GM18505 (cell line): ENCODE measurements around the gene BCO1.

Experiments
- ATAC-seq: cut with Tn5 transposase; IDR thresholded peaks from one replicate; pipeline ENCODE4 v1.9.1; 2021; ENCODE audit not compliant: unreplicated experiment
- POLR2A ChIP-seq: IDR thresholded peaks from 4 replicates; pipeline ENCODE4 v1.6.1; 2011; ENCODE audit warnings: borderline replicate concordance; ENCODE audit not compliant: insufficient read depth, insufficient read length; ENCODE audit errors: extremely low read depth

The BCO1 gene

DNA sequence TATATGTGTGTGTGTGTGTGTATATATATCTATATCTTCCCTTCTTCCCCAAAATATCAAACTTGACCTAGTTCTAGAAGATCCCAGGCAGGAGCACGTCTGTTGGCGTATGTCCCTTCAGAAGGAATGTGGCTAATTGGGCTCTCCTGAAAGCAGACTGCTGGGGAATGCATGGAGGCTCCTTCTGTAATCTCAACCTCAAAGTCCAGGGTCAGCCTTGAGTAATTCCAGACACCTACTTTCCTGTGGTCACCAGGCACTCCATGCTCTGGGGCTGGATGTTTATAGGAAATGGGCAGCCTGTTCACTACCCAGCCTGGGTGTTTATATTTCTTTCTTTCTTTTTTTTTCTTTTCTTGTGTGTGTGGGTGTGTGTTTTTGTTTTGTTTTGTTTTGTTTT, 13.4 kb downstream of the BCO1 start:
- no peak for TF ChIP-seq POLR2A
- no peak for ATAC-seq

DNA sequence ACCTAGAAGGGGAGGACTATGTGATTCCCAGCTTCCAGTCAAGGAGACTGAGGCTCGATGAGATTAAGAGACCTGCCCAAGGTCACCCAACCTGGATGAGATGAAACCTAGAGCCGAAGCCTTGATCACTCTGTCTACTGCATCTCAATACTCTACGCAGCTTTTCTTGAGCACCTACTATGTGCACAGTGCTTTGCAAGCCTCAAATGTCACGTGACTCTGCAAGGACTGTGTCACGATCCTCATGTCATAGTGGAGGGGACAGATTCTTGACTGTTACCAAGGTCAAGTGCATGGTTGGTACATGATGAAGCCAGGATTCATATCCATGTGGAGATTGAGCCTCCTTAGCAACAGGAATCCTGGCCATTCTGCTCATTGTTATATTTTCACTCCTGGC, 14.7 kb downstream of the BCO1 start:
- TF ChIP-seq POLR2A: no peak
- no peak for ATAC-seq

- ATAC-seq: no peak
Observed at GRCh38 chr16:81254922-81255526, 16.5 kb downstream of the BCO1 start.

DNA sequence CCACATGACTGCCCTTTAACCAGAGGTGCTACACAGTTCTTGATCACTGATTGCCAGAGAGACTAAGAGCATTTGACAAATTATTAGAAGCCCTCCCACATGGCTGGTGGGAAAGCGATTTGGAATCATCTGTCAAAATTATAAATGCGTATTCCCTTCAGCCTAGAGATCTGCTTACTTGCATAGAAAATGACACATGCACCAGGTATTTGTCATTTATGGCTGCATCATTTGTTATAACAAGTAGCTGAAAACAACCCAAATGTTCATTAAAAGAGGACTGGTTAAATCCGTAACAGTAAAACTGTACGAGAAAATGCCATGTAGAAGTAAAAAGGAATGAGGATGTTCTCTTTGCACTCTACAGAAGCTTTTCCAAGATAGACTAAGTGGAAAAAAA, 21.4 kb downstream of the BCO1 start:
- no peak for ATAC-seq
- TF ChIP-seq POLR2A: no peak

More at GRCh38 chr16:81254922-81255526, 16.5 kb downstream of the BCO1 start:
- TF ChIP-seq POLR2A: no peak

GRCh38 chr16:81261049-81261648, 22.7 kb downstream of the BCO1 start:
- TF ChIP-seq POLR2A: no peak
- no peak for ATAC-seq

DNA sequence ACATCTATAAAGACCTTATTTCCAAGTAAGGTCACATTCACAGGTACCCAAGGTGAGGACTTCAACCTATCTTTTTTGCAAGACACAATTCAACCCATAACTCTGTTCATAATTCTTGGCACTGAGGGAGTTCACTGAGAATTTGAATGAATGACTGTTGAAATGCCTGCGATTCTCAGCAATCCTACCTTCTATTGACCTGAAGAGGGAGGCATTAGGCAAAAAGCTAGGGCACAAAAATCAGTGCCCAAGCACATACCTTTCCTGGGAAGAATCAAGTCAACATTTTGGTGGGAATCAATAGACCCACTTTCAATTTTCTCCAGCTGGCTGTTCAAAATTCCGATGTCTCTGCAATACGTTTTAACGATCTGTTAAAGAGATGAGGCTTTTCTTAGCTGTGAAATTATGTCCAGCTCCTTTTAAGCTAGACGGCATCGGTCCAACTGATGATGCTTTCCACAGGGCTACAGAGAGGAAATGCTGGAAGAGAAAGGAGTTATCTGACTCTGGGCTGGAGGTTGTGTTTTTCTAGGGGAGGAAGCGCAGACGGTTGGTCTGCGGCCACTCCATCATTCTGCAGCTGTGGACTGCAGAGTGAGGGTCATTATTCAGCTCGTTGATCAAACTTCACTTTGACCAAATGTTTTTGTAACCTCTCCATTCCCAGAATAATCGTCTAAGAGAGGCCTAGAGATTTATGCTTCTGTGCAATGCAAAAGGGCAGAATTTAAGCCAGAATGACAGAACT, 25.2 kb downstream of the BCO1 start:
- TF ChIP-seq POLR2A: no peak
- no peak for ATAC-seq

DNA sequence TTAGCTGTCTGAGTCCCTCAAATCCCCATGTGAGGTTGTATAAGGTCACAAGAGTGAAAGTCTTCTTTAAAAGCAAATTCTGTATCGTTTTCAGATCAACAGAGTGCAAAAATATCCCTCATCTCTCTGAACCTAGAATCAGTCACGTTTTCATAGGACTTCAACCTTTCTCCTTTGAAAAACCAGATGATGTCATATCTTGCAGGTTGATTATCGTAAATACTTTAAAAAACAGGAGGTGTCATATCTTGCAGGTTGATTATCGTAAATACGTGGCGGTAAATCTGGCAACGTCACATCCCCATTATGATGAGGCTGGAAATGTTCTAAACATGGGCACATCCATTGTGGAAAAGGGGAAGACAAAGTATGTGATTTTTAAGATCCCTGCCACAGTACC, 25.9 kb downstream of the BCO1 start:
- no peak for TF ChIP-seq POLR2A
- ATAC-seq: no peak

GRCh38 chr16:81265052-81265451, 26.6 kb downstream of the BCO1 start:
- ATAC-seq: no peak
- TF ChIP-seq POLR2A: no peak

- no peak for ATAC-seq
- no peak for TF ChIP-seq POLR2A
Observed at GRCh38 chr16:81265658-81266451, 27.4 kb downstream of the BCO1 start.

DNA sequence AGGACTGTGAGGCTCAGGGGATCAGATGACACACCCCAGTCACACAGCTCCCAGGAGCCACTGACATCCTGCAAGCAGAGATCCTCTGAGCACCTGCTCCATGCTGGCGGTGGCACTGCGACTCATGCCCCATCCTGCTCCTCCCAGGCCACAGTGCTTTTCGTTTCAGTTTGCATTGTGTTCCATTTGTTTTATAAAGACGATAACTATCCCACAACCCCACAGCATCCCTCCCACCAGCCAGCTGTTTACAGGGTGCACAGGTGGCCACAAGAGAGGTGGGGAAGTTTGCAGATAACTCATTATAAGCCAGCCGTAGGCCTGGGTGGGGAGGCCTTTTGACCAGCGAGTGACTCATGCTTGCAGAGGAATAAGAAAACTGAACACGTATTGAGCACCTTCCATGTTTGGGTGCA, 28.2 kb downstream of the BCO1 start:
- no peak for ATAC-seq
- TF ChIP-seq POLR2A: no peak

- TF ChIP-seq POLR2A: no peak
- no peak for ATAC-seq
Observed at GRCh38 chr16:81268509-81268908, 30.0 kb downstream of the BCO1 start.

DNA sequence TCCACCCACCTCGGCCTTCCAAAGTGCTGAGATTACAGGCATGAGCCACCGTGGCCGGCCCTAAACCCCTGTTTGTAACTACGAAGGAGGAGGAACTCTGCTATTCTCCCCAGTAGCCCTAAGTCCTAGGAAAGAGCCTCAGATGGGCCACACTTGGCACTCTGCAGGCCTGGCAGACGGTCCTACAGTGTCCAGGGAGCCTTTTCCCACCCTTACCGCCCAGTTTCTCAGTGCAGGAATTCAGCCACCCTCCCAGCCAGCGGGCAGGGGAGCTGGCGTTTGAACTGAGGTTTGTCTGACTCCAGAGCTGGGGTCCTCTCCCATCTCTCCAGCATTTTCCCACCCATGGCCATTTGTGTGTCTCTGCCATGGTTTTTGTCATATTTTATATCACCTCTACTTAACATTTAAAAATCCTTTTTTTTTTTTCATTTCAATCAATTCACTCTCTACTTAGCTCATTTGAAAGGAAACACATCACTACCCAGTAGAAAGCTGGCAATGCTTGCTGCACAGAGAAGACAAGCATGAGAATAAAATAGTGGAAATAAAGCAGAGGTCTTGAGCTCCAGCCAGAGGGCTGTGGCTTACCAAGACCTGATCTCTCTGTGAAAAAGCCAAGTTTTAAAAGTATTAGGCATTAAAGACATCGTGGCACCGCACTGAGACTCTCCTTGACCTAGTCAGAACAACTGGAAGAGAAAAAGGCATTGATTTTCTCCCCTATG, 34.9 kb downstream of the BCO1 start:
- TF ChIP-seq POLR2A: no peak
- ATAC-seq: no peak

DNA sequence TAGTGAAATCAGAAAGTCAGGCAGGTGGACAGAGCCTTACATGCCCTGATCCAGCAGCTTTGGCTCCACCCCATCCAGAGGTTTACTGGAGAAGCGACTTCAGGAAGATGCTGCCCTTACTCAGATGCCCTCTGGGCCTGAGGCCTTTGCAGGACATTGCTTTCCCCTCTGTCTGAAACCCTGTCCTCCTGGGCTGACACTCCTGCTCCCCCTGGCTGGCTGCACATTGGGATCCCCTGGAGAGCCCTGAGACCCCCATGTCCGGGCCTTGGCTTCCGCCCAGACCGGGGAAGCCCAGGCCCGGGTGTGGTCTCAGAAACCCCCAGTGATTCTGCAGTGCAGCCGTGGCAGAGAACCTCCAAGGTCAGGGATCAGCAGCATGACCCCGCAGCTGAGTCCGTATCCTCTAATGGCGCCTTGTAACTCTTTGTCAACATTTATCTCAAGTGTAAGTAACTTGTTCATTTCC, 36.6 kb downstream of the BCO1 start:
- no peak for TF ChIP-seq POLR2A
- ATAC-seq: no peak
